Pancreas (tissue), 10 donors: Measurements from ENCODE around the gene DNASE1. TPM values are rescaled to one million over a fixed set of nuclear protein-coding genes. Genes with fewer than 3 reads are reported as not detected.

ENCODE experiments used
- ATAC-seq, 4 donors: fragments of 200-7000 bp; cut with Tn5 transposase; one replicate each; pipeline versions ENCODE4 v1.8.0 to v1.9.1; 2020; ENCODE audit warnings: mild to moderate bottlenecking in 4 of 4, moderate library complexity in 4 of 4
- DNase-seq, 6 donors: peaks; one replicate each; pipeline ENCODE4 v3.0.0-alpha.2; 2020
- FAIRE-seq: peaks from 2 replicates; lab custom pipeline; 2012; peaks lifted over from hg19 to GRCh38; lab: Jason Lieb, UNC
- H3K27ac ChIP-seq, 4 donors: fragments of 200-600 bp; sonication (generic); 1 replicate in 3 of 4; 2 replicates in 1 of 4; pipeline versions ENCODE4 v1.5.0 to v1.8.0; 2020
- H3K27me3 ChIP-seq, 4 donors: fragments of 200-600 bp; one replicate each; pipeline ENCODE4 v1.8.0; 2021
- H3K36me3 ChIP-seq, 3 donors: fragments of 200-600 bp; sonication (generic) in 1 of 3; one replicate each; pipeline versions ENCODE4 v1.5.0 to v1.8.0; 2020 to 2021
- H3K4me1 ChIP-seq, 3 donors: fragments of 200-600 bp; one replicate each; pipeline ENCODE4 v1.8.0; 2021
- H3K4me3 ChIP-seq, 4 donors: fragments of 200-600 bp; sonication (generic) in 2 of 4; one replicate each; pipeline versions ENCODE4 v1.5.0 to v1.8.0; 2020 to 2021
- H3K9me3 ChIP-seq, 4 donors: fragments of 200-600 bp; one replicate each; pipeline ENCODE4 v1.8.0; 2021
- WGBS, 2 donors: extraction: QIAGEN DNeasy Blood & Tissue Kit; methylation state at CpG; one replicate each; pipeline ENCODE4 v1.1.7; 2013; 5-methylcytosine and 5-hydroxymethylcytosine counted together
- intact Hi-C, 3 donors: fragments of 100-400 bp; cut with DNase I; formaldehyde crosslinking; loops; one replicate each; pipeline versions ENCODE4 v1.11.1 to v1.14.2; 2022
- polyA plus RNA-seq, 2 donors: library from polyadenylated mRNA; stranded (reverse); fragments of 200-250 nt; gene quantifications; one replicate each; pipeline ENCODE4 v1.2.3, GENCODE V29; 2013
- total RNA-seq, 6 donors: library from RNA; stranded (reverse); fragmentation: NEBNext Ultra II Directional in 4 of 6; extraction: Animal tissue kit (Norgen Biotek cat#: 25700) in 4 of 6; gene quantifications; one replicate each; pipeline versions ENCODE4 v1.2.1 to v1.2.4, GENCODE V29; 2021 to 2023
- TF ChIP-seq, protein P1 (sequence below), 4 donors: fragments of 200-600 bp; sonication (generic) in 3 of 4; IDR thresholded peaks; one replicate each; pipeline versions ENCODE4 v1.5.0 to v1.8.0; 2021; ENCODE audit warnings: antibody characterized with exemption in 4 of 4
- donor health status: healthy with polysubstance abuse.
- donor health status: DM: no; HTN: no; CAD: no; lungs with moderate emphysema.
- donor health status: DM: no; HTN: no; CAD: no.
- donor health status: control.
- donor health status: control.
- donor health status: Bipolar disorder and iron deficiency.
- donor health status: DM: yes; HTN: yes; CAD: no.
- donor health status: DM: no; HTN: no; CAD: no.
- donor health status: DM: no; HTN: no; CAD: no.
- donor health status: DM: yes; HTN: yes; CAD: no.

DNASE1 gene
- total and polyA plus RNA-seq, 8 donors: 14.6 to 36.9 (median 20.6) TPM

GRCh38 chr16:3696425-3697218, 42.1 kb downstream of the DNASE1 start:
- no peaks in the 10 kb centered on the region for H3K27me3 ChIP-seq
- no peaks in the 10 kb centered on the region for H3K36me3 ChIP-seq
- FAIRE-seq: no peak
- intact Hi-C loops: no loop called here
- H3K4me1 ChIP-seq: peaks cover 8 to 31% (median 20%) of the 10 kb centered on the region in 3 donors
- peak overlapping the region; percentile 63 to 91 (median 78) for H3K27ac ChIP-seq
- ATAC-seq: peak; percentile 16 to 48 (median 24)
- peak in 1 of 6 donors; percentile 9 for DNase-seq
- peak overlapping the region in 2 of 4 donors; percentile 24 to 27 for H3K4me3 ChIP-seq
- no peaks in the 10 kb centered on the region for H3K9me3 ChIP-seq
- 29 to 36% methylated on average over 13 of the region's 13 CpGs for WGBS, 2 donors
- TF ChIP-seq, protein P1, sequence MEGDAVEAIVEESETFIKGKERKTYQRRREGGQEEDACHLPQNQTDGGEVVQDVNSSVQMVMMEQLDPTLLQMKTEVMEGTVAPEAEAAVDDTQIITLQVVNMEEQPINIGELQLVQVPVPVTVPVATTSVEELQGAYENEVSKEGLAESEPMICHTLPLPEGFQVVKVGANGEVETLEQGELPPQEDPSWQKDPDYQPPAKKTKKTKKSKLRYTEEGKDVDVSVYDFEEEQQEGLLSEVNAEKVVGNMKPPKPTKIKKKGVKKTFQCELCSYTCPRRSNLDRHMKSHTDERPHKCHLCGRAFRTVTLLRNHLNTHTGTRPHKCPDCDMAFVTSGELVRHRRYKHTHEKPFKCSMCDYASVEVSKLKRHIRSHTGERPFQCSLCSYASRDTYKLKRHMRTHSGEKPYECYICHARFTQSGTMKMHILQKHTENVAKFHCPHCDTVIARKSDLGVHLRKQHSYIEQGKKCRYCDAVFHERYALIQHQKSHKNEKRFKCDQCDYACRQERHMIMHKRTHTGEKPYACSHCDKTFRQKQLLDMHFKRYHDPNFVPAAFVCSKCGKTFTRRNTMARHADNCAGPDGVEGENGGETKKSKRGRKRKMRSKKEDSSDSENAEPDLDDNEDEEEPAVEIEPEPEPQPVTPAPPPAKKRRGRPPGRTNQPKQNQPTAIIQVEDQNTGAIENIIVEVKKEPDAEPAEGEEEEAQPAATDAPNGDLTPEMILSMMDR (IDR thresholded peaks at IDR 0.05): no peak

DNA sequence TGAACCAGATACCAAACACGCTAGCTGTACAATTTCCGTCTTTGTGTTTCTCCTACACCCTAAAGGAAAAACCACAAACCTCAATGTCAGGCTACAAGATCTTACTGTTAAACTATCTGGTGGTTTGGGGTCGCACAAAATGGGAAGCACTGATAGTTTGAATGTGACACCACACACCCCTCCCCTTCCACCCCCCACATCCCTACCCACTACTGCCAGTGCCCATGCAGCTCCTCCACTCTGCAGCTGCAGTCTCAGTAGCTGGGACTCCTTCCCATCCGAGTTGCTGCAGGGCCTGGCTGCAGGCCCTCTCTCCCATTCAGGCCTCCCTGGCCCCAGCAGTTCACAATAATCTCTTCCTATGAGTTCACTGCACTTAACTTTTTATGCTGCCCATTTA, 44.5 kb downstream of the DNASE1 start:
- no peak for ATAC-seq
- FAIRE-seq: no peak
- Histone ChIP-seq H3K27me3 (no peaks in the 10 kb centered on the region), H3K9me3 (no peaks in the 10 kb centered on the region), H3K4me1 (peaks cover 8 to 26% (median 20%) of the 10 kb centered on the region in 3 donors), H3K27ac (no peak overlapping the region), H3K4me3 (no peak overlapping the region), H3K36me3 (peaks cover 0 to 5% (median 0%) of the 10 kb centered on the region in 3 donors)
- WGBS, 2 donors: 86 to 88% methylated on average over 4 of the region's 4 CpGs
- TF ChIP-seq, protein P1 (IDR thresholded peaks at IDR 0.05): no peak
- peak in 1 of 6 donors; percentile 15 for DNase-seq
- intact Hi-C loops: no loop called here

GRCh38 chr16:3701531-3701930, 47.0 kb downstream of the DNASE1 start:
- FAIRE-seq (no peak), ATAC-seq (no peak), DNase-seq (no peak)
- H3K27ac ChIP-seq: no peak overlapping the region
- TF ChIP-seq, protein P1 (IDR thresholded peaks at IDR 0.05): no peak
- intact Hi-C loops: no loop called here
- 85 to 88% methylated on average over 4 of the region's 4 CpGs for WGBS, 2 donors
- peaks cover 0 to 5% (median 0%) of the 10 kb centered on the region in 3 donors for H3K36me3 ChIP-seq
- H3K4me3 ChIP-seq: no peak overlapping the region
- H3K27me3 ChIP-seq: no peaks in the 10 kb centered on the region
- H3K4me1 ChIP-seq: peaks cover 0 to 7% (median 6%) of the 10 kb centered on the region in 3 donors
- no peaks in the 10 kb centered on the region for H3K9me3 ChIP-seq

DNA sequence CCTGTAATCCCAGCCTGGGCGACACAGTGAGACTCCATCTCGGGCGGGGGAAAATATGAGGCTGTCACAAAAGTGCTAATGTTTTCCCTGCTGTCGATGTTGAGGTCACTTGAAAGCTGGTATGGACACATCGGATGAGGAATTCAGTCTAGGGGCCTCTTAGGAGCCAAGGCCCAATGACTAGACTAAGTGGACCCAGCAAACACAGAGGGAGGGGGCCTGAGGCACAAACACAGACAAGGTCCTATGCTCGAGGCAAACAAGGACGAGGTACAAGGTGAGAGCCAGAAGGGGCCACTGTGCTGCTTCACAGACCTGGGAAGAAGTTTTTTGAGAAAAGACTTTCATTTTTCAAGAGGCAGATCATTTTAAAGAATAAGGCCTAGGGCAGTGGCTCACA, 47.6 kb downstream of the DNASE1 start:
- Histone ChIP-seq H3K36me3 (peaks cover 0 to 5% (median 0%) of the 10 kb centered on the region in 3 donors), H3K9me3 (no peaks in the 10 kb centered on the region), H3K4me1 (peaks cover 0 to 1% (median under 1%) of the 10 kb centered on the region in 3 donors), H3K27me3 (no peaks in the 10 kb centered on the region), H3K4me3 (no peak overlapping the region), H3K27ac (no peak overlapping the region)
- FAIRE-seq (no peak), ATAC-seq (no peak), DNase-seq (peak in 1 of 6 donors; percentile 1)
- intact Hi-C loops: no loop called here
- TF ChIP-seq, protein P1 (IDR thresholded peaks at IDR 0.05): no peak
- WGBS, 2 donors: 95% methylated on average over 7 of the region's 7 CpGs
